Cardiac septum (tissue), 1 donor: ENCODE measurements around the gene NOX3. TPM values are rescaled to one million over a fixed set of nuclear protein-coding genes. Genes with fewer than 3 reads are reported as not detected.
"Not testable (repeated sequence)": the region's sequence is repeated elsewhere in the genome, so short reads cannot be mapped to it uniquely, and the experiment has no call there.

ENCODE experiments used
- DNase-seq: peaks from one replicate; pipeline ENCODE4 v3.0.0-alpha.2; 2020; ENCODE audit warnings: low spot score
- intact Hi-C: fragments of 100-400 bp; cut with DNase I; formaldehyde crosslinking; loops from one replicate; pipeline ENCODE4 v1.14.0; 2022
- total RNA-seq: library from RNA; stranded (reverse); fragmentation: NEBNext Ultra II Directional; extraction: Animal tissue kit (Norgen Biotek cat#: 25700); gene quantifications from one replicate; pipeline ENCODE4 v1.2.1, GENCODE V29; 2021
- donor health status: DM: no; HTN: no; CAD: no.

NOX3 gene
- total RNA-seq, 1 donor from 2014 or later: not detected

GRCh38 chr6:155472886-155473285 is 17.2 kb upstream of the NOX3 start:
- DNase-seq: no peak
- intact Hi-C loops: no loop called here

- intact Hi-C loops: not testable (repeated sequence)
These were observed 15.5 kb upstream of the NOX3 start for GRCh38 chr6:155470979-155471616.

GRCh38 chr6:155468543-155468942 is 12.9 kb upstream of the NOX3 start:
- intact Hi-C loops, DNase-seq: not testable (repeated sequence)

More at GRCh38 chr6:155470979-155471616, 15.5 kb upstream of the NOX3 start:
- not testable (repeated sequence) for DNase-seq

GRCh38 chr6:155466539-155466938 is 10.9 kb upstream of the NOX3 start:
- no peak for DNase-seq
- intact Hi-C loops: no loop called here

- intact Hi-C loops: no loop called here
- DNase-seq: no peak
These were observed 5.9 kb upstream of the NOX3 start for GRCh38 chr6:155461556-155461955.

GRCh38 chr6:155454471-155454870 is 1.2 kb downstream of the NOX3 start:
- intact Hi-C loops: no loop called here
- DNase-seq: no peak

GRCh38 chr6:155454008-155454407 is 1.6 kb downstream of the NOX3 start:
- intact Hi-C loops: no loop called here
- no peak for DNase-seq

GRCh38 chr6:155452576-155452975 is 3.1 kb downstream of the NOX3 start:
- DNase-seq: no peak
- intact Hi-C loops: no loop called here

GRCh38 chr6:155451530-155451929 is 4.1 kb downstream of the NOX3 start:
- DNase-seq, intact Hi-C loops: not testable (repeated sequence)

- no peak for DNase-seq
- intact Hi-C loops: no loop called here
These were observed 5.4 kb downstream of the NOX3 start for GRCh38 chr6:155450240-155450581.

- intact Hi-C loops: no loop called here
These were observed 6.0 kb downstream of the NOX3 start for GRCh38 chr6:155449450-155450239.

GRCh38 chr6:155448668-155449449 is 6.8 kb downstream of the NOX3 start:
- no peak for DNase-seq
- intact Hi-C loops: no loop called here

More at GRCh38 chr6:155449450-155450239, 6.0 kb downstream of the NOX3 start:
- DNase-seq: no peak

- no peak for DNase-seq
- intact Hi-C loops: no loop called here
These were observed 7.7 kb downstream of the NOX3 start for GRCh38 chr6:155447949-155448348.

GRCh38 chr6:155444952-155445903 is 10.4 kb downstream of the NOX3 start:
- no peak for DNase-seq
- intact Hi-C loops: no loop called here

- intact Hi-C loops: no loop called here
- DNase-seq: no peak
These were observed 11.3 kb downstream of the NOX3 start for GRCh38 chr6:155444120-155444917.

- no peak for DNase-seq
- intact Hi-C loops: no loop called here
These were observed 12.5 kb downstream of the NOX3 start for GRCh38 chr6:155443168-155443567.

- no peak for DNase-seq
- intact Hi-C loops: no loop called here
These were observed 13.1 kb downstream of the NOX3 start for GRCh38 chr6:155442562-155442961.

- intact Hi-C loops: no loop called here
- no peak for DNase-seq
These were observed 14.6 kb downstream of the NOX3 start for GRCh38 chr6:155441112-155441465.
